GM18526 (cell line): ENCODE data around the gene INAFM2.

Experiments used
- POLR2A ChIP-seq: IDR thresholded peaks from 3 replicates; pipeline ENCODE4 v1.6.1; 2011; ENCODE audit not compliant: insufficient read length; ENCODE audit errors: extremely low read depth

The INAFM2 gene

DNA sequence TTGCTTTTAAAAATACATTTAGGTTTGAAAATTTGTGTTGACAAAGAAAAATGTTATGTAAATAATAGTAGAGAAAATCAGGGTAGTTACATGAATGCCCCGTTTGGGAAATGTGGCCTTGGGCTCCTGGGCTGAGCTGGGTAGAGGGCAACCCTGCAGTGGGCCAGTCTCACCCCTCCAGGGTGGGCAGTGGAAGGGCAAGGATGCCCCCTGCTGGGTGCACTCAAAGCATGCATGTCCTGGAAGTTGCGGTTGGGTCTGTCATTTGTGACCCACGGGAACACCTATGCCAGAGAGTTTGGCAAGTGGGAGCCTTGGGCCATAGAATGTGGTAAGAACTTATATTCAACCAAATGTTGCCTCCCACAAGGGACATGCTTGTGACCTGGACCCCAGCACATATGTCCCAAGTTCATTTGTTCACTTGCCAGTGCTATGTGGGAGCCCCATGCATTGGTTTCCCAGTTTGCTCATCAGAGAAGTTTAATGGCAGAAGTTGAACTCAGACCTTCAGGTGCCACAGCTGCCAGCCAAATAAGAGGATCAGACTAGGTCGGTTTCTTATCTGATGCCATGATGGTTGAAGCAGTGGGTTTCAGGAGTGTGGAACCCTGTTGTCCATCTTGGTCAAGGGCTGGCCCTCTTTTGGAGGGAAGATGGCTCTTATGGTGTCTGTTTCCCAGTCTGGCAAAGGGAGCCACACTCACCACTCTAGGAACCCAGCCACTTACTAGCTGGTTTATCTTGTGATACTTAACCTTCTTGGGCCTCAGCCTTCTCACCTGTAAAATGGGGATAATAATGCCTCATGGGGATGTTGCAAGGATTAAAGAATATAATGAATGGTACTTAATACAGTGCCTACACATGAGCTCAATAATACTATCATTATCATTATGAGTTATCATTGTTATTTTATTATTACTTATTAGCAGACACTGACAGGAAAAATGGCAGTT lies 13.2 kb upstream of the INAFM2 start:
- no peak for TF ChIP-seq POLR2A

DNA sequence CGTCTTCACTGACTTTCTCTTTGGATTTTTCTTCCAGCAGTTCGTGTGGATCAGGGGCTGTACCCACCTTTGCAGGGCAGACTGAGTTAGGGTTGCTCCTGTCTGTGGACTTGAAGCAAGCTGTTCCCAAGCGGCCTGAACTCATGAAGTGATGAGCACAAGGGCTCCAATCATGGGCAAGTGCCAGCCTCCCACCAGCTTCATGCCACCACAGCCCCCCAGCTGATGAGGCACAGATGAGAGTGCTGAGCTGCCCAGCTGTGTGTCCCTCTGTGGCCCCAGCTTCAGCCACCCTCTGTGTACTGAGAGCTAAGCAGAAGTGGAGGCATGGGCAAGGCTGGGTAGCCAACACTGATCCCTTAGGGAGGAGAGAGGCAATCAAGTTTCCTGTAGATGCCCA lies 12.5 kb upstream of the INAFM2 start:
- no peak for TF ChIP-seq POLR2A

DNA sequence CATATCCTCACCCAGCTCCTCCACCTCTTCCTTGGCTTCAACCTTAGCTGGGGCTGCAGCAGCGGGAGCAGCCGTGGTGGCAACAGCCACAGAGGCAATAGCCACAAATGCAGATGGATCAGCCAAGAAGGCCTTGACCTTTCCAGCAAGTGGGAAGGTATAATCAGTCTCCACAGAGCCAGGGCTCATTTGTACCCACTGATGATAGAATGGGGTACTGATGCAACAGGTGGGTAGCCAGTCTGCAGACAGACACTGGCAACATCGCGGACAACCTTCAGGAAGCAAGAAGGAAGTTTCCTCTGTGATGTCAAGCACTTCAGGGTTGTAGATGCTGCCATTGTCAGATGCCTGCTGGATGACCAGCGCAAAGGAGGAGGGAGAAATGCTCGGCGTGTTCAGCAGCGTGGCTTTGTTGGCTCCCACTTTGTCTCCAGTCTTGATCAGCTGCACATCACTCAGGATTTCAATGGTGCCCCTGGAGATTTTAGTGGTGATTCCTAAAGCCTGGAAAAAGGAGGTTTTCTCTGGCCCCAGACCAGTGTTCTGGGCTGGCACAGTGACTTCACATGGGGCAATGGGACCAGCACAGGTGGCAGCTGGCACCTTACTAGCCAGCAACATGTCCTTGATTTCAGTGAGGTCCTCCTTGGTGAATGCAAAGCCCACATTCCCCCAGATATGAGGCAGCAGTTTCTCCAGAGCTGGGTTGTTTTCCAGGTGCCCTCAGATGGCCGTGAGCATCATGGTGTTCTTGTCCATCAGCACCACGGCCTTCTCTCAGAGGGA lies 10.9 kb upstream of the INAFM2 start:
- no peak for TF ChIP-seq POLR2A

DNA sequence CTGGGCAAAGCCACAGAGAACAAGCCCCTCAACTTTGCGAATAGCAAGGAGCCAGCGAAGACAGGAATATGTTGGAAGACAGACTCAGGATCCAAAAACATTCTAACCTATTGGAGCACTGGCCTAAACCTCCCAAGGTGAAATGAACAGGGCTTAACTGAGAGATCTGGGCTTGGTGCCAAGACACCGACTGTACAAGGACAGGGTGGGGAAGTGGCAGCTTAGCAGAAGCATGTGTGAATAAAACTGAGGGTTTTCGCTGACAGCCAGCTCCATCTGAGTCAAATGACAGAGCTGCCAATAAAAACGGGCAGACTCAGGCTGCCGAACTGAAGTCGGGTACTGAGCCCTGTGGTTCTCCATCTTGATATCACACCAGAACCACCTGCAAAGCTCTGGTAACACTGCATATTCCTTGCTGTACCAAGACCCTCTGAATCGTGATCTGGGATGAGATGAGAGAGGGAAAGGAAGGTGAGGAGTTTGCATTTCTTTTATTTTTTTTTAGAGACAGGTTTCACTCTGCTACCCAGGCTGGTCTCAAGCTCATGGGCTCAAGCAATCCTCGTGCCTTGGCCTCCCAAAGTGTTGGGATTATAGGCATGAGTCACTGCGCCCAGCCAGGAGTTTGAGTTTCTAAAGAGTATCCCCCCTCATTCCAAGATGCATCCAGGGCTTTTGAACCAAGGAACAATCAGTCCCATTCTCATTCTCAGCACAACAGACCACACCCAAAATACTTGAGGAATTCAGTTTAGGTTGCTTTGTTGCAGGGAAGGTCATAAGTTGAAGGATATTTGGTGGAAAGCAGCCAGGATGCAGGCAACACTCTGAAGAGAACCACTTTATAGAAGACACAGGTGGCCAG lies 9.7 kb upstream of the INAFM2 start:
- TF ChIP-seq POLR2A, result no peak

DNA sequence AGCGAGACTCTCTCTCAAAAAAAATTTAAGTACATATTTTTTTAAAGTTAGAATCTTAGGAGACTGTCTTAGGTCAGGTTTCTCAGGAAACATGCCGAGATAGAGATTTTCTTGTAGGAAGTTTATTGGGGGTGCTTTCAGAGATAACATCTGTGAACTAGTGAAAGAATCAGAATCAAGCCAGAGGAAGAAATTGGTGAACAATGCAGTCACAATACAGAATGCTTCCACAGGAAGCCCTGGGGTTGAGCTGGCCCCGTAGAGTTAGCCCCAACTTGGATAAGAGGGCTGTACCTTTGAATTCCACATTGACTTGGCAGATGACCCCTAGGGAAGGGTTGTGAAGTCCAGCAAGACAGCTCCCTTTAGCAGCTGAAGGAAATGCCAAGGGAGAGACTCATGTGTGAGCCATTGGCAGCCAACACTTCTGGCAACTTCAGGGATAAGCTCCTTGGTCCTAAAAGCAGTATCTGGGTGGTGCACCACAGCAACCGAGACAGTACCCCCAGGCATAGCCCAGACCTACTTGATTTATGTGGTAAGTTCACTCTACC lies 8.7 kb upstream of the INAFM2 start:
- no peak for TF ChIP-seq POLR2A

DNA sequence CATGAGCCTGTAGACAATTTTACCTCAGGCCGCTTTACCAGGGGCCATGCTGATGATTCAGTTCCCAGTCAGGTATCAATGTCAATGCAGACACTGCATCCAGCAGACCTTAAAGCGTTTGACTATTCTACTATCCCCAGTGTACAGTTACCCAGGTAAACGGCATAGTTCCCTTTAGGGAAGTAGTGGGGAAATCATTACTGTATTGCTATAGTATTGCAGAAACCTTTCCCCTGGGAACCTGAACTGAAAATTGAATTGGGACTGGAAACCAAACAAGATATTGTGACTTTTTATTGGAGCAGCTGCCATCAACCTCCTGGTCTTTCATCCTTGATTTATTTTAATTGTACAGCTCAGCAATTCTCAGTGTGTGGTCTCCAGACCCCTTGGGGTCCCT lies 6.6 kb upstream of the INAFM2 start:
- TF ChIP-seq POLR2A, result no peak

DNA sequence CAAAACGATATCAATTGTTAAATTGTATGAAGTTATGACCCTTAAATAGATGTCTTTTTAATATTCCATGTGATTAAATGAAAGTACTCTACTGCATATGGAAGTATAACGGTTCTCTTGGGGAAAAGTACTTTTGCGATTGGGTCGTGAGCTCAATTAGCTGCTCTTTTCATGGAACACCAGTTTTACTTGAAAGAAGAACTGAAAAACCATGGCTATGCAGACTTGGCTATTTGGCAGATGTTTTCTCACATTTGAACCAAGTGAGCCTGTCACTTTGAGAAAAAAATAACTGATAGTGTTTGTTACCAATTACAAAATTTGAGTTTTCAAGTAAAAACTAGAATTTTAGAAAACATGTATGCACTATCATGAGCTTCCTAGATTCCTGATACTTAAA lies 5.9 kb upstream of the INAFM2 start:
- TF ChIP-seq POLR2A, result no peak

DNA sequence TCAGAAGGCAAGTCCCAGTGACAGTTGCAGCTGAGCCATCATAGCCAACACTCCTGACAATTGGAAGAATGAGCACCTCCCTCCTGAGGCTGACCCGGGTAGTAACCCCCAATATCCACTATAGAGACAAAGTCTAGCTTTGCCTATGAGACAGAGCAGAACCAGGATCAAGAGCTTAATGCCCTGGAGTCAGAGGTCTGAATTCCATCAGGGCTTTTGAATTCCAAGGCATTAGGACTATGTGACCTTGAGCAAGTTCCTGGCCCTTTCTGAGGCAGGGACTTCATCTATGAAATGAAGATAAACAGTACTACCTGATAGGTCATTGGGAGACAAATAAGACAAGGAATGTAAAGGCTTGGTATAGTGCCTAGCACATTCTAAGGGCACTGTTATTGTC lies 3.1 kb upstream of the INAFM2 start:
- TF ChIP-seq POLR2A, result no peak

DNA sequence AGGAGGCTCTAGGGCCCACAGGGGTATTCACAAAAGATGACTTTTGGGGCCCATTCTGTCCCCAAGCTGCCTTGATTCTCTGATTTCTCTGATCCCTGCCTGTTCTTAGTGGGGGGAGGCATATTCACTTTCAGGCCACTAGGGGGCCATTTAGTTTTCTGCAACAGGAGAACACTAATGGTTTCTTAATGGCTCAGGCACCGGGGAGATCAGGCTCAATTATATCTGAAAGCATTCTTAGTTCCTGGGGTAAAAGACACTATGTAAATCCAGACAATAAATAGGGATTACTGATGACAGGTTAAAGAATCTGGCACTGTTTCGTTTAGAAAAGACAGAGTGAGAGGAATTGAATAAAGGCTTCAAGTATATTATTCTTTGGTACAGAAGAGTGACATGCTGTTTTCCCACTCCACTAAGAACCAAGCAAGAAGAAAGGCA lies 2.5 kb upstream of the INAFM2 start:
- TF ChIP-seq POLR2A, result no peak

DNA sequence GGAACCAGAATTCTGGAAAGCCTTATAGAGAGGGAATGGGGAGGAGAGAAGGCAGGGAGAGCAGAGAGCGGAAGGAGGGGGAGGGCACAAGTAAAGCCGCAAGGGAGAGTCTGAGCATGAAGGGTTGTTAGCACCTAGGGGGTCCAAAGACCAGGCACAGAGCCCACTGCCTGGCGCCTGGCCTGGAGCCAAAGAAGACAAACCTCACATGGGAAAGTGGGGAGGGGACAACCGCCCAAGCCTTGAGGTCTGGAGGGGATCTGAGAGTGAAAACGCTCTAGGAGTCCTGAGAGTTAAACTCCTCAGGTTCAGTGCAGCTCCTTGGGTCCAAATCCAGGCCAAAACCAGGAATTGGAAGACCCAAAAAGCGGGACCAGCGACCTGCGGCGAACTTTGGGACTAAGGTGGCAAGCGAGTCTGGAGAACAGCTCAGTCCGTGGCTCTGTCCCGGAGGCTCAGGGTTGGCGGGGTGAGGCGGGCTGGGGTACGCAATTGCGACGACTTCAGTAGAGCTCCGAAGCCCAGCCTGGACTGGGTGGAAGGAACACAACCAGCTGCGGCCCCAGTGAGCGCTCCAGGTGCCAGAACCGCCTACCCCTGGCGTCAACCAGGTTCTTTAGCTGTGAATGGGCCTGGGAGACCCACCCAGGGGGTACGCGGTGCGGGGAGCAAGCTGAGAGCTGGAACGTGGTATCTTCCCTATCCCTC lies 807 bp upstream of the INAFM2 start:
- no peak for TF ChIP-seq POLR2A

DNA sequence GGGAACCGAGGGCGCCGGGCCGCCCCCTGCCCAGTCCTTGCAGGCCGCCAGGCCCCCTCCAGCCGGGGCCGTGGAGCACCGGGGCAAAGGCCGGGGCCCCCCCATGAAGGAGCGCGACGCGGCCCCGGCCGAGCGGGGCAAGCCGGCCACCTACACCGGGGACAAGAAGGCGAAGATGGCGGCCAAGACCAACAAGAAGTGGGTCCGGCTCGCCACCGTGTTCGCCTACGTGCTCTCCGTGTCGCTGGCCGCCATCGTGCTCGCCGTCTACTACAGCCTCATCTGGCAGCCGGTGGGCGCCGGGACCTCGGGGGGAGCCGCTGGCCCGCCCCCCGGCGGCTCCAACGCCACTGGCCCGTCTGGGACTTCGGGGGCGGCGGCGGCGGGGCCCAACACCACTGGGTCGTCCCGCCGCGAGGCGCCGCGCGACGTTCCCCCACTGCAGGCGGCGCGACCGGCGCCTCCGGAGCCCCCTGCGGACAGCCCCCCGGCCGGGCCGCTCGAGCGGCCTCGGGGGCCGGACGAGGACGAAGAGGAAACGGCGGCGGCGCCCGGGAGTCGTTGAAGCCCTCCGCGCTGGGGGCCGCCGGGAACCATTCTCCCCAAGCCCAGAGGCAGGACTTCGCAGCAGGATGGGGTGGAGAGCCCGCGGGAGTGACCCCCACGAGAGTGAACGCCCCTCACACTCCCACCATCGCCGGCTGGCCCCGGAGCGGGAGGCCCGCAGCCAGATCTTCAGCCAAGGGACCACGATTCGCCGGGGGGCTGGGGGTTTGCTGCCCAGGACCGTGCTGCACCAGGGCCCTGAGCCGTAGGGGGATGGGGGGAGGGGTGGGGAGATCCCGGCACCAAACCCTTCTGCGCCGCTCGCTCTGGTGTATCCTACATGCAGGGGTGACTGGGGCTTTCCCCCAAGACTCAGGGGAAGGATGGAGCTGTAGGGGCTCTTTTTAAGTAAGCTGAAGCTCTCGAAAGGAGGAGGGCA lies 753 bp downstream of the INAFM2 start:
- TF ChIP-seq POLR2A, result no peak

DNA sequence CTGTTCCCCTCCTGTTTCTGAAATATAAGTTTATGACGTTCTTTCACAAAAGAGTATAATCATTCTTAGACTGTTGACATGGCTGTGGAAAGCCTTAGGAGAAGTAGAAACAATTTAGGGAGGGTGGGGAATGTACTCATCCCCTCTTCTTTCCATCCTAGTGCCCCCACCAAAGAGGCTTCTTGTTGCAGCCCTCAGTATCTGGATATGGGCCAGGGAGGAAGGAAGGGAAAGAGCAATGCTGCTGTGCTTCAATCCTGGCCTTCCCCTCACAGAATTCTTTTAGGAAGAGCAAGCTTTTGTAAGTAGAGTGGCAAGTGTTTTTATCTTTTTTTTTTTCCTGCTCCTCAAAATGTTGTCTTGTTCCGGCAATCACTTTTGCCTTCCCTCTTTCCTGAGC lies 1.7 kb downstream of the INAFM2 start:
- no peak for TF ChIP-seq POLR2A

DNA sequence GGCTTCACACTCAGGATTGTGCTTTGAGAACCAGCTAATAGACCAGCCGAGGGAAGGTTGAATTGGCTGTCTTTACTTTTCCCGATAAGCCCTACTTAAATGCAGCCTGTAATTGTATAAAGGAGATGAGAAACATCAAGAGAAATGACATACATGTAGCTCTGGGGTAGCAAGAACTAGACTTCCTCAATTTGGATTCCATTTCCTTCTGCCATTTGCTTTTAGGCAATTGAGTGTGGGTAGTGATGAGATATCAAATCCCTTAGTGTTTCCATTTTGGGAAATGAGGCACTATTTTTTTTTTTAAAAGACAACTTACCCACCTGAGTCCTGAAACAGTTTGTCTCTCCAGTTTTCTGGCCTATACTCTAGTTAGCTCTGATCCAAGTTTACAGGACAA lies 2.2 kb downstream of the INAFM2 start:
- TF ChIP-seq POLR2A, result no peak
